Keratinocyte (primary cell): ENCODE results near the gene CELA1.

Experiments
- EZH2 ChIP-seq: IDR thresholded peaks from one replicate; pipeline ENCODE4 v1.6.1; 2012; ENCODE audit warnings: inconsistent platforms, mild to moderate bottlenecking, low read length, moderate library complexity
- TF ChIP-seq, protein P1 (sequence below), 3 experiments: IDR thresholded peaks in 1 of 3; conservative IDR thresholded peaks in 1 of 3; optimal IDR thresholded peaks in 1 of 3; 2 replicates in 2 of 3; 3 replicates in 1 of 3; pipeline versions ENCODE3 to v1.5.1; 2011; ENCODE audit warnings: low read length in 3 of 3, mild to moderate bottlenecking in 3 of 3, moderate library complexity in 2 of 3, control low read depth in 1 of 3, inconsistent platforms in 1 of 3; ENCODE audit not compliant: insufficient read depth in 2 of 3; ENCODE audit errors: extremely low read depth in 1 of 3

DNA sequence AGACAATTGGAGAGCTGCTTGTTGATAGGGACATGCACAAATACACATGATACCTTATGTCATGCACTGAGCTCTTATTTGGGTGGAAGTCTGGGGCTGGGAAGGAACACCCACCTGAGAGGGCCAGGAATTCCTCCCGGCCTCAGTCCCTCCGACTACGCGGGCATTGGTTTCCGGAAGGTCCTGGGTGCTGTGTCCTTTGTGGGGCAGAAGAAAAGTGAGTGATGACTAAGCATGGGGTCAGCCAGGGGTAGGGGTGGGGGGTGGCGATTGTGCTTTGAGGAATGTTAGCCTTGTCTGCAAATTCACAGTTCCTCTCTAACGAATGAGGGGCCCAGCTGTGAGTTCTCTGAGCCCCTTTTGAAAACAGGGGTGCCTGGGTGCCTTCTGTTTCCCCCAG lies 798 bp downstream of the CELA1 start:
- TF ChIP-seq, protein P1, sequence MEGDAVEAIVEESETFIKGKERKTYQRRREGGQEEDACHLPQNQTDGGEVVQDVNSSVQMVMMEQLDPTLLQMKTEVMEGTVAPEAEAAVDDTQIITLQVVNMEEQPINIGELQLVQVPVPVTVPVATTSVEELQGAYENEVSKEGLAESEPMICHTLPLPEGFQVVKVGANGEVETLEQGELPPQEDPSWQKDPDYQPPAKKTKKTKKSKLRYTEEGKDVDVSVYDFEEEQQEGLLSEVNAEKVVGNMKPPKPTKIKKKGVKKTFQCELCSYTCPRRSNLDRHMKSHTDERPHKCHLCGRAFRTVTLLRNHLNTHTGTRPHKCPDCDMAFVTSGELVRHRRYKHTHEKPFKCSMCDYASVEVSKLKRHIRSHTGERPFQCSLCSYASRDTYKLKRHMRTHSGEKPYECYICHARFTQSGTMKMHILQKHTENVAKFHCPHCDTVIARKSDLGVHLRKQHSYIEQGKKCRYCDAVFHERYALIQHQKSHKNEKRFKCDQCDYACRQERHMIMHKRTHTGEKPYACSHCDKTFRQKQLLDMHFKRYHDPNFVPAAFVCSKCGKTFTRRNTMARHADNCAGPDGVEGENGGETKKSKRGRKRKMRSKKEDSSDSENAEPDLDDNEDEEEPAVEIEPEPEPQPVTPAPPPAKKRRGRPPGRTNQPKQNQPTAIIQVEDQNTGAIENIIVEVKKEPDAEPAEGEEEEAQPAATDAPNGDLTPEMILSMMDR (optimal IDR thresholded peaks at IDR 0.05 in 1 of 3, IDR thresholded peaks at IDR 0.05 in 1 of 3, conservative IDR thresholded peaks at IDR 0.05 in 1 of 3; ENCODE audit: extremely low read depth in 1 of 3, insufficient read depth in 2 of 3, low read length in 3 of 3): no peak
- no peak for TF ChIP-seq EZH2
